ENCODE measurements around the gene SPRED3.
A peak's percentile ranks its signal among the peaks of the same experiment; 100 is the strongest.
"Not testable (repeated sequence)": the region's sequence is repeated elsewhere in the genome, so short reads cannot be mapped to it uniquely, and the experiment has no call there.

Gene SPRED3, protein sequence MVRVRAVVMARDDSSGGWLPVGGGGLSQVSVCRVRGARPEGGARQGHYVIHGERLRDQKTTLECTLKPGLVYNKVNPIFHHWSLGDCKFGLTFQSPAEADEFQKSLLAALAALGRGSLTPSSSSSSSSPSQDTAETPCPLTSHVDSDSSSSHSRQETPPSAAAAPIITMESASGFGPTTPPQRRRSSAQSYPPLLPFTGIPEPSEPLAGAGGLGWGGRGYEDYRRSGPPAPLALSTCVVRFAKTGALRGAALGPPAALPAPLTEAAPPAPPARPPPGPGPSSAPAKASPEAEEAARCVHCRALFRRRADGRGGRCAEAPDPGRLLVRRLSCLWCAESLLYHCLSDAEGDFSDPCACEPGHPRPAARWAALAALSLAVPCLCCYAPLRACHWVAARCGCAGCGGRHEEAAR

DNA sequence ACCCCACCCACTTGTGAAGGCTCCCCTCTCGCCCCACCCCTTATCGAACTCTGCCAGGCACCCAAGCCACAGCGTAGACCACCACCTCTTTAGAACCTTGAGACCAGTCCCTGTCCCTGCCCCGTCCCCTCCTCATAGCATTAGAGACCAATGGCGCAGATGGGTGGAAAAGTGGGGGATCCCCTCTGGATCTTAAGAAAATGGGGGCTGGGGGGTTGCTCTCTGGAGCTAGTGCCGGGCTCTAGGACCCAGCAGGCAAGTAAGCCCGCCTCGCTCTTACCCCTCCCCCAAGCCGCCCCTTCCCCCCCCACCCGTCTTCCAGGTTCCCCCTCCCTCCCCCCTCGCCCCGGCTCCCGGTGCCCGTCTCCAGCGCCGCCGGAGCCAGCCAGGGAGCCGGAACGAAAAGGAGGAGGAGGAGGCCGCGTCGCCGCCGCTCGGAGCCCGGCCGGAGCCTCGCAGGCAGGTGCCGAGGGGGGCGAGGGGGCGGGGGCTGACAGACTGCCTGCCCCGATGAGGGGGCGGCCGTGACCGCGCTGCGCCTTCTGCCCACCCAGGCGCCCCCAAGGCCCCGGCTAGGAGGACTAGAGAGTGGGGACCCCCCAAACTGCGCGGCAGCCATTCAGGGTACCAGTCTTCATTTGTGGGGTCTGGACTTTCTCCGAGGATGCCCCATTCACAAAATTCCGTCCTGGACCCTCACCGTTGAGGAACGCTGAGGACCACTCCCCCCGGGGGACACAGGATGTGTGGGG is at the start of gene SPRED3:
TSS of gene SPRED3 (plus strand) at position 349 of the 752 bp plus-strand sequence. CDS start 1,606 bp downstream, outside the sequence.
- peak in 1 of 6 experiments; percentile 51 for DNase-seq

DNA sequence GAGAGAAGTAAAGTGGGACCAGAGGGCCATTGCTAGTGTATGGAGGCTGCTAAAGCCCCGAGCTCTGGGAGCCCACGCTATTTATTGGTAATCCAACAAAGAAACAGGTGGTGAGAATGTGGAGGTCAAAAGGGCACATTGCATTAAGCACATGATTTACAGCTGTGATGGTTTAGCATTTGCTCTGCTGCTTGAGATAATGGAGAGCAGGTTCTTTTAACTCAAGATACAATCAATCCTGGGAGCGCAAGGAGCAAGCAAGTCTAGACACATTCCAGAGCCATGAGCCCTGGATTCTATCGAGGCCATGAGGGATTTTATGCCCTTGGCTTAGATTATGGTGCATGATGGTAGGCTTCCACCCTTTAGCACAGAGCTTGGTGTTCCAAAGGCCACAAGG is 49.5 kb upstream of the SPRED3 start:
- DNase-seq, result not testable (repeated sequence)

DNA sequence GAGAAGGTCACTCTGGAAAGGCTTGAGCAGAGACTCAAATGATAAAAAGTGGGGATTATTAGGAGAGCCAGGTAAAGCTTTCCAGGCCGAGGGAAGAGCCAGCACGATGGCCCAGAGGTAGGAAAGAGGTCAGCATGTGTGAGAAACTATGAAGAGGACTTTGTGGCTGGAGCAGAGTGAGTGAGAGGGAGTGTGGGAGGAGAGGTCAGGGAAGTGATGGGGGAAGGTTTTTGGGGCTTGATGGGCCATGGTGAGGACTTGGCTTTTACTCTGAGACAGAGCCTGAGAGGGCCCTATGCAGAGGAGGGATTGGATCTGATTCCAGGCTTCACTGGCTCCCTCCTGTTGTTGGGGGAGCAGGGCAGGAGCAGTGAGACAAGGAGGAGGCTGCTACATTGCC is 47.6 kb upstream of the SPRED3 start:
- DNase-seq, result no peak

DNA sequence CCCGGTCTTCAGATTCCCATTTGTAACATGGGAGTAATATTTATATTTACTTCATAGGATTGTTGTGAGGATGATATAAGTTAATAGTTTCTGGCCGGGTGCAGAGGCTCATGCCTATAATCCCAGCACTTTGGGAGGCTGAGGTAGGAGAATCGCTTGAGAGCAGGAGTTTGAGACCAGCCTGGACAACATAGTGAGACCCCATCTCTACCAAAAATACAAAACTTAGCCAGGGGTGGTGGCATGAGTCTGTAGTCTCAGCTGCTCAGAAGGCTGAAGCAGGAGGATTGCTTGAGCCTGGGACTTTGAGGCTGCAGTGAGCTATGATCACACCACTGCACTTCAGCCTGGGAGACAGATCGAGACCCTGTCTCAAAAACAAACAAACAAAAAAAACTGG is 41.7 kb upstream of the SPRED3 start:
- no peak for DNase-seq

DNA sequence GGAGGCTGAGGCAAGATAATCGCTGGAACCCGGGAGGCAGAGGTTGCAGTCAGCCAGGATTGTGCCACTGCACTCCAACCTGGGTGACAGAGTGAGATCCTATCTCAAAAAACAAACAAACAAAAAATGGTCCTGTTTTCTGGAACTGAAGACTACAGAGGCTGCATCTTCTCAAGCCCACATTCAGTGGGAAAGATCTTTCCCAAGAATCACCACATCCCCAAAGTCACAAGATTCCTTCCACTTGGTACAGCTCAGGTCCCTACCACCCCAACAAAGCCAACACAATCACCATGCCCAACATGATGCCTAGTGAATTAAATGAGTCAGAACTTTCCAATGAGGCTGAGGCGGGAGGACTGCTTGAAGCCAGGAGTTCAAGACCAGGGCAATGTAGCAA is 37.6 kb upstream of the SPRED3 start:
- no peak for DNase-seq

DNA sequence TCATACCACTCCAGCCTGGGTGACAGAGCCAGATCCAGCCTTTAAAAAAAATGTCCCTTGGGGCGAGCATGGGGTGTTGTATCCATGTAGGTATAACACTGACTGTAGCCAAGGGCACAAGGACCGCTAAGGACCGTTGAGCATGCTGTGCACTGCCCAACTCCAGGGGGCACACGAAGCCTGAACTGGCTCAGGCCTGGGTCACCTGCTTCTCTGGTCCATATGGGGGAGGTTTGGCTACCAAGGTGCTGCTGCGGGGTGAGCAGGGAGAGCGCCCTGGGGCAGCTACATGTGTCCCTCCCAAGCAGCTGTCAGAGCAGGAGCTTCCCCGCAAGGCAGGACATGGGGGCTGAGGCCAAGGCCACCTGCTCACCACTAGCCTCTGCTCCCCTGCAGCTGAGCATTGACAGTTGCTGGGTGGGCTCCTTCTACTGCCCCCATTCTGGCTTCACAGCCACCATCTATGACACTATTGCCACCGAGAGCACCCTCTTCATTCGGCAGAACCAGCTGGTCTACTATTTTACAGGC is 36.6 kb upstream of the SPRED3 start:
- DNase-seq, result no peak

DNA sequence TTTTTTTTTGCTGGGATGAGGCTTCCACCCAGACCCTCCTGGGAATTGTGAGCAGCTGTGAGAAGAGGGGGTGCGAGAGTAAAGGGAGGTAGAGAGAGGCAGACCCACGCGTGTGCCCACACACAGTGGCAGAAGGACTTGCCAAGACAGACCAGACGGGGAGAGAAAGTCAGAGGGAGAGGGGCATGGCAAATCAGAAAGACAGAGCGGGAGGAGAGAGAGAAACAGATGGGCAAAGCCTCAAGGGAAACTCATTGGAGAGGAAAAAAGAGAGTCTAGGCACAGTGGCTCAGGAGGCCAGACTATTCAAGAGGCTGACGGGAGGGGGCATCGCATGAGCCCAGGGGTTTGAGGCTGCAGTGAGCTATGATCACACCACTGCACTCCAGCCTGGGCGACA is 35.9 kb upstream of the SPRED3 start:
- no peak for DNase-seq

DNA sequence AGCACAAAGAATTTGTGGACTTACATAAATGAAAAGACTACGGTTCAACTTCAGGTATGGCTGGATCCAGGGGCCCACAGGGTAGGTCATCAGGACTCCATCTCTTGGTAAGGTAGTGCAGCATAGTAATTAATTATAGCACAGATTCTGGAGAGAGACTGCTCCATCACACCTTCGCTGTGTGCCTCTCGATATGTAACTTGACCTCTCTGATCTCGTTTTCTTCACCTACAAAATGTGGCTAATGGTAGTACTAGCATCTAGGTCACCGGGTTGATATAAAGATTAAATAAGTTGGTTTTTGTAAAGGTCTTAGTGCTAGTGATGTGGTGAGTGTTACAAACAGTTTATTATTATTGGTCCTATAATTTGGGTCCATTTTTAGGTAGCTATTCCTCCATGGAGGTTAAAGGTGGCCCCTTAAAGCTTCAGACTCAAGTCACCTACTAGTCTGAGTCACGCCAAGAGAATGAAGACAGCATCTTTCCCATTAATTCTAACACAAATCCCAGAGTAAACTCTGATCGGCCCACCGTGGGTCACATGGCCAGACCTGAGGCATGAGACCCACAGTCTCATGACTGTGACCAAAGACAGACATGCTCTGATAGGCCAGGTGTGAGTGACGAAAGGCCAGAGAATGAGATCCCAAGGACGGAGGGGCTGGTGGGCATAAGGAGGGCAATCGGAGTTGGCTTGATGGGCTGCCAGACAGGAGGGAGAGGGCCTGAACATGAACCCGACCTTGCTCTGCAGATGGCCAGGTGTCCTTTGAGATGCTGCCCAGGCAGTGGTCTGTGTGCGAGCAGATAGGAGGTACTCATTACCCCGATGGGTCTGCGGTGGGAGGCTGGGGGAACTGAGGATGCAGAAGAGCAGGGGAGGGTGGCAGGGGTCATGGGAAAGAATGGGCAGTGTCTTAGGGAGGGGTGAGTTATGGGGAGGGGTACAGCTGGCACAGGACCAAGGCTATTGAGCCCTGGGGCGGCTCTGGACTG is 32.5 kb upstream of the SPRED3 start:
- no peak for DNase-seq

DNA sequence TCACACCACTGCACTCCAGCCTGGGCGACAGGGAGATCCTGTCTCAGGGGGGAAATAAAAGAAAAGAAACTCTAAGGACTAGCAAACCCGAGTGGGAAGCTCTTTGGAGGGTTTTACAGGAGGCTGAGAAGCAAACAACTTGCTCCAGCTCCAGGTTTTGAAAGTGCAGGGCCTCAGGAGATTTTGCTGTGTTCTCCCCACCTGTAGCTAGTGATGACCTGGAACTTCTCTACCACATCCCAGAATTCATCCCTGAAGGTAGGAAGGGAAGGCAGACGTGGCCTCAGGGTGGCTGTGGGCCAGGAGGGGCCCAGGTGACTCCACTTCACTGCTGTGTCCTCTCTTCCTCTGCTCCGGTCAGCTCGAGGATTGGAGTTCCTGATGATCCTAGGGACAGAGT is 30.4 kb upstream of the SPRED3 start:
- no peak for DNase-seq

DNA sequence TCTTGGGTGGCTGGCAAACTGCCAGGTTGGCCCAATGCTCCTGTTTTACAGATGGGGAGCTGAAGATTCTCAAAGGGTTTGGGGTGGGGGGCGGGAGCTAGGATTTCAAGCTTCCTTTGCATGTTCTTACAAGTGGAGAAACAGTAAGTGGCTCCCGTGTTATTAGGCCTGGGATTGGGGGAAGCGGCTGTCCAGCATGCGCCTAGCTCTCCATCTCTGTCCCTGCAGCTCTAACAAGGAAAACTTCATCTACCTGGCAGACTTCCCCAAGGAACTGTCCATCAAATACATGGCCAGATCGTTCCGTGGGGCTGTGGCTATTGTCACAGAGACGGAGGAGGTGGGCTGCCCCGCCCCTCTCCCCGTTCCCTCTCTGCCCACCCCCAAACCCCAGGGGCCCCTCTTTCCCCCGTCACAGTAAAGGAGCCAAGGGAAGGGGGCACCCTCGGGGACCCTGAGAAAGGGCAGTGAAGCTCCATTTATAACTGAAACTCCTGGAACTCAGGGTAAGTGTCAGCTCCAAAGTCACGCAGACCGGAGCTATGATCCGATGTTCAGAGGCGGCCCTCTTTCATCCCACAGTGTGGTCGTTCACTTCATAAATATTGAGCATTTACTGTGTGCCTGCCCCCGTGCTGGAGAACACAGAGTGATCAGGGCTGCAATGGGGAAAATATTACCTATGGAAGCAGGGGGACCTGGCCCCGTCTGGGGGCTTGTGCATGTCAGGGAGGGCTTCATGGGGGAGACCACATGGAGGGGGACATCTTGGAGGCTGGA is 29.1 kb upstream of the SPRED3 start:
- no peak for DNase-seq

DNA sequence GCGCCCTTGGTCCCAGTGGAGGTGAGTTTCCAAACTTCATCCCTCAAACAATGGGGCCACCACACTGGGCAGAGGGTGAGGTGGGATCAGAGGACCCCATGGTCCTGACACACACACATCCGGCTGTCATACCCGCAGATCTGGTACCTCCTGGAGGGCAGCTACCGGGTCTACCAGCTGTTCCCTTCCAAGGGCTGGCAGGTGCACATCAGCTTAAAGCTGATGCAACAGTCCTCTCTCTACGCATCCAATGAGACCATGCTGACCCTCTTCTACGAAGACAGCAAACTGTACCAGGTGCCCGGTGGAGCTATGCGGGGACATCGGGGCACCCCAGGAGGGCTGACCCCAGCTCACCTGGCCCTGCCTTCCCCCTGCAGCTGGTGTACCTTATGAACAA is 28.1 kb upstream of the SPRED3 start:
- no peak for DNase-seq

DNA sequence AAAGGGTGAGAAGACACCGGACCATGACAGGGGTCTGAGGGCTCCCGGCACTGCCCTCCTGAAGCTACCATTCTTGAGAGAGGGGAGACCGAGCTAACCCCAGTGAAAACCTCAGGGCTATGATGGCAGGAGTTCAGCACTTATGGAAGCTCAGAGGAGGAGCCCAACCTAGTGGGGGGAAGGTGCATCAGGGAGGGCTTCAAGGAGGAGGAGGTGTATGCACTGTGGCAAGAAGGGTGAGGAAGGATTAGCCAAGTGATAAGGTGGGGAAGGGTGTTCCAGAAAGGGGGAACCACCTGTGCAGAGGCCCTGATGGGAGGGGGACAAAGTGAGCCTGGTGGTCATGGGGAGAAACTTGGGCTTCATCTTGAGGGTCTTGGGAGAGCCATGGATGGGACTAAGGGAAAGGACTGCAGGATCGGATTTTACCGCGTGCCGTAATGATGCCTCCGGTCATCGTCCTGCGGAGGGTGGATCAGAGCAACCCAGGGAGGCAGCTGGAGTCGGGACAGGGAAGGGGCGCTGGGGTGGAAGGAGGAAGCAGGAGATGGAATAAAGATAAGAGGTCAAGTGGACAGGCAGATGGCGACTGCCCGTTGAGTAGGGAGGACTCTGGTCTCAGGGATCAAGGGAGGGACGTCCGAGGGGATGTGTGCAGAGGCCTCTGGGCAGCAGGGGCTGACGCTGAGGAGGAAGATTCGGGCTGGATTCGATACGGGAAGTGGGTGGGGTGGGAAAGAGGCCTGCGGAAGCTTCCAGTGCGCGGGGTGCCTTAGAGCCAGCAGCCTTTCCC is 27.5 kb upstream of the SPRED3 start:
- no peak for DNase-seq

DNA sequence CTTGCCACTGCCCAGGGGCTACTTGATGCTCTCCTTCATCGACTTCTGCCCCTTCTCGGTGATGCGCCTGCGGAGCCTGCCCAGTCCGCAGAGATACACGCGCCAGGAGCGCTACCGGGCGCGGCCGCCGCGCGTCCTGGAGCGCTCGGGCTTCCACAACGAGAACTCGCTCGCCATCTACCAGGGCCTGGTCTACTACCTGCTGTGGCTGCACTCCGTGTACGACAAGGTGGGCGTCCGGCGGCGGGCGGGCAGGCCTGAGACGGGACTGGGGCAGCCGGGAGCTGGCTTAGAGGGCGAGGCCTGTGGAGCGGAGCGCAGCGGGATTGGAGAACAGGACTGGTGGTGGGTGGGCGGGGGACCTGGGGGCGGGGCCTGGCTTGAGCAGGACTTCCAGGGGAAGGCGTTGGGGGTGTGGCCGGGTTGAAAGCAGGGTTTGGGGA is 26.8 kb upstream of the SPRED3 start:
- DNase-seq, result peak in 5 of 6 experiments; percentile 24 to 67 (median 46)

DNA sequence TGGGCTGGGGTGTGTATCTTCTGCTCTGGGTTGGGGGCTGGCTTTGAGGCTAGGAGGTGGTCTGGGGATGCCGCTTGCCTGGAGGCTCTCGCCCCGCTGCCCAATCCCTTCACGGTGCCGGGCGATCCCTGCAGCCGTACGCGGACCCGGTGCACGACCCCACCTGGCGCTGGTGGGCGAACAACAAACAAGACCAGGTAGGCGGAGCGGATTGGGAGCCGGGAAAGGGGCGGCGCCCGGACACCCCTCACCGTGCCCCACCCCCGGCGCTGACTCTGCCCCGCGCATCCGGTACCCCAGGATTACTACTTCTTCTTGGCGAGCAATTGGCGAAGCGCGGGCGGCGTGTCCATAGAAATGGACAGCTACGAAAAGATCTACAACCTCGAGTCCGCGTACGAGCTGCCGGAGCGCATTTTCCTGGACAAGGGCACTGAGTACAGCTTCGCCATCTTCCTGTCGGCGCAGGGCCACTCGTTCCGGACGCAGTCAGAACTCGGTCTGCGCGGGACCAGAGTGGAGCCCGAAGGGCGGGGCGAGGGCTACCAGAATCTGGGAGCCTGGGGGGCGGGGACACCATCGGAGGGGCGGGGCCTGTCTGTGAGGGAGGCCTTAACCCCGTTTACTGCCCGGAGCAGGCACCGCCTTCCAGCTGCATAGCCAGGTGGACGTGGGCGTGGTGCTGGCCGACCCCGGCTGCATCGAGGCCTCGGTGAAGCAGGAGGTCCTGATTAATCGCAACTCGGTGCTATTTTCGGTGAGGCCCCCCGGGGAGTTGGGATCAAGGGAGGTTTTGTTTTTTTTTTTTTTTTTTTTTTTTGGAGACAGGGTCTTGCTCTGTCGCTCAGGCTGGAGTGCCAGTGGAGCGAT is 26.2 kb upstream of the SPRED3 start:
- DNase-seq, result peak in 5 of 6 experiments; percentile 22 to 59 (median 39)

DNA sequence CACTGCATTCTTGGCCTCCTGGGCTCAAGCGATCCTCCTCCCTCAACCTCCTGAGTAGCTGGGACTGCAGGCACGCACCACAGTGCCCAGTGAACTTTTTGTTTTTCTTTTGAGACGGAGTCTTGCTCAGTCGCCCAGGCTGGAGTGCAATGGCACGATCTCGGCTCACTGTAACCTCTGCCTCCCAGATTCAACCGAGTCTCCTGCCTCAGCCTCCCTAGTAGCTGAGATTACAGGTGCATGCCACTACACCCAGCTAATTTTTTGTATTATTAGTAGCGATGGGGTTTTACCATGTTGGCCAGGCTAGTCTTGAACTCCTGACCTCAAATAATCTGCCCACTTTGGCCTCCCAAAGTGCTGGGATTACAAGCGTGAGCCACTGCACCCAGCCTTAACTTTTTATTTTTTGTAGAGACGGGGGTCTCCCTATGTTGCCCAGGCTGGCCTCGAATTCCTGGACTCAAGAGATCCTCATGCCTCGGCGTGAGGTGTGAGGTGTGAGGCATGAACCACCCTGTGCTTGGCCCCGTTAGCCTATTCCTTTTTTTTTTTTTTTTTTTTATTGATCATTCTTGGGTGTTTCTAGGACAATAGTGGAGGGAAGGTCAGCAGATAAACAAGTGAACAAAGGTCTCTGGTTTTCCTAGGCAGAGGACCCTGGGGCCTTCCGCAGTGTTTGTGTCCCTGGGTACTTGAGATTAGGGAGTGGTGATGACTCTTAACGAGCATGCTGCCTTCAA is 25.4 kb upstream of the SPRED3 start:
- DNase-seq, result not testable (repeated sequence)

DNA sequence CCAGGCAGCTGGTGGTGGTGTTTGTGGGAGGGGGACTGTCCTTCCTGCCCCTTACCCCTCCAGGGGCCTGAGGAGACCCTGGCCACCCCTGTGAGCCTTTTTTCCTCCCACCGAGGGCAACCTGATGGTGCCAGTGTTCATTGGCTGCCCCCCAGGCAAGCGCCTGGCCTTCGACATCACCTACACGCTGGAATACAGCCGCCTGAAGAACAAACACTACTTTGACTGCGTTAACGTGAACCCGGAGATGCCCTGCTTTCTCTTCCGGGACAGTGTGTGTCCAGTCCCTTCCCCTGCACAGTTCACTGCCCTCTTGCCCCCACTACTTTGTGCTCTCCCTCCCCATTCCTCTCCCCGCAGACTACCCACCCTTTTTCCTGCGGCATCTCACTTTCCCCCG is 21.5 kb upstream of the SPRED3 start:
- DNase-seq, result no peak

DNA sequence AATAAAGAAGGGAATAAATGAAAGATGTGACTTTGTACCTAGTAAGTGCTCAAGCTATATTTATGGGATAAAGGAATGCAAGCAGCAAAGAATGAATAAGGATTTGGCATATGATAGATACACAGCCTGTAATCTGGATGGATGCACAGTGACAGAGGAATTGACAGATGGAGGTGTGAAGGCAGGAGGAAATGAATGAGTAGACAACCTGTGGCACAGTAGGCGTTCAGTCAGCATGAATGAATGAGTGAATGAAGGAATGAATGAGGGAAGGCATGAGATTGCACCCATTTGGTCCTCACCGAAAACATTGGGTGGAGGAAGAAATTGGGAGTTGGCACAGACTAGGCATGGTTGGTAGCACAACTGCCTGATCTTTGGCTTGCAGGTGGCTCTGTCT is 18.9 kb upstream of the SPRED3 start:
- DNase-seq, result no peak

DNA sequence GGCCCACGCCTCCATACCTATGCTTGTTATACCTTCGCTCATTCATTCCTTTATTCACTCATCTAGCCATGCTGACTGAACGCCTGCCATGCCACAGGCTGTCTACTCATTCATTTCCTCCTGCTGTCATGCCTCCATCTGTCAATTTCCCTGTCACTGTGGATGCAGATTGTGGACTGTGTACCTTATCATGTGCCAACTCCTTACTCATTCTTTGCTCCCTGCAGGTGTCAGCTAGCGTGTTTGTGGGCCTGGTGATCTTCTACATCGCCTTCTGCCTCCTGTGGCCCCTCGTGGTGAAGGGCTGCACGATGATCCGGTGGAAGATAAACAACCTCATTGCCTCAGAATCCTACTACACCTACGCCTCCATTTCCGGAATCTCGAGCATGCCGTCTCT is 18.2 kb upstream of the SPRED3 start:
- no peak for DNase-seq

DNA sequence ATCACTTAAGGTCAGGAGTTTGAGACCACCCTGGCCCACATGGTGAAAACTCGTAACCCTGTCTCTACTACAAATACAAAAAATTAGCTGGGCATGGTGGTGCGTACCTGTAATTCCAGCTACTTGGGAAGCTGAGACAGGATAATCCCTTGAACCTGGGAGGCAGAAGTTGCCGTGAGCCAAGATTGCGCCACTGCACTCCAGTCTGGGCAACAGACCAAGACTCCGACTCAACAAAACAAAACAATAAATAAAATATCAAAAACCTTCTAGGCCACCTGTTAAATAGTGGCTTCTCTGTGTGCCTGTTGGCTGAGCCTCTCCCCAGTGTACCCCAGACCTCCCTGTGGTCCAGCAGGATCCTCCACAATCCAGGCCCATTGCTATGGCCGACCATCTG is 17.4 kb upstream of the SPRED3 start:
- DNase-seq, result no peak
